HG03442 (cell line): ENCODE results near the gene AK8.

Experiments used
- ATAC-seq: cut with Tn5 transposase; IDR thresholded peaks from one replicate; pipeline ENCODE4 v1.9.1; 2021; ENCODE audit warnings: mild to moderate bottlenecking, moderate library complexity; ENCODE audit not compliant: unreplicated experiment

AK8 gene

GRCh38 chr9:132745756-132746709 lies 132.1 kb downstream of the AK8 start:
- no peak for ATAC-seq

DNA sequence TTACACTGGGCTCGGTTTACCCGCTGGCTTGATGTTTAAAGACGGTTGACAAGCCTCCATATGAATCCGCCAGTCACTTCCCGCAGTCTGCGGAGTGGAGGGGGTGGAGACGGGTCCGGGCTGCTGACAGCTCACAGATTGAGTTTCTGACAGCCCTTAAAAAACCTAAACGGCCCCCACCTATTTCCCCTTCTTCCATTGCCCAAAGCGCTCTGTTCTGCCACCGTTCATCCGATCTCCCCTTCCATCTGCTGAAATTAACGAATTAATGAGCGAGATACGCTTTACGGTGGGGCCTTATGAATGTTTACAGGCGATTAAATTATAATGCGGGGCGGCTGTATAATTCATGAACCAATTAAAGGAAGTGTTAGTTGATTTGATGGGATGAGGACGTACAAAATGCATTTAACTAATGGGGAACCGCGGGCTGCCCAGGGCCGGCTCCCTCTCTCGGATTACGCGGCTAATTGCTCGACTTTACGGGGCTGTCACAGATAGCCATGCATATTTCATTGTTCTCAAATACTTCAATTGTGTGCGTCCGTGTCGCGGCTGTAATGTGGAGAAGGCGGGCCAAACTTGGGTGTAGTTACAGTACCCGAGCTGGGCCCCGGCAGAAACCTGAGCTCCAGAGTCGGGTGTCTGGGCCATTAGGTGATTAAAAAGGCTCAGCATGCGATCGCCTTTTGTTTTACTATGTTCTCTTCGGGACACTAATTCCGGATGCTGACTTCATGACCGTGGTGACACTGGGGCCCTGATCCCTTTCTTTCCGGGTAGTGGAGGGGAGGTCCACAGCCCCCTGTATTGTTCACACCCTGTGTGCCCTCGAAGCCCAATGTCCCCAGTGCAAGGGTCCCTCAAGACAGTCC lies 133.0 kb downstream of the AK8 start:
- no peak for ATAC-seq

DNA sequence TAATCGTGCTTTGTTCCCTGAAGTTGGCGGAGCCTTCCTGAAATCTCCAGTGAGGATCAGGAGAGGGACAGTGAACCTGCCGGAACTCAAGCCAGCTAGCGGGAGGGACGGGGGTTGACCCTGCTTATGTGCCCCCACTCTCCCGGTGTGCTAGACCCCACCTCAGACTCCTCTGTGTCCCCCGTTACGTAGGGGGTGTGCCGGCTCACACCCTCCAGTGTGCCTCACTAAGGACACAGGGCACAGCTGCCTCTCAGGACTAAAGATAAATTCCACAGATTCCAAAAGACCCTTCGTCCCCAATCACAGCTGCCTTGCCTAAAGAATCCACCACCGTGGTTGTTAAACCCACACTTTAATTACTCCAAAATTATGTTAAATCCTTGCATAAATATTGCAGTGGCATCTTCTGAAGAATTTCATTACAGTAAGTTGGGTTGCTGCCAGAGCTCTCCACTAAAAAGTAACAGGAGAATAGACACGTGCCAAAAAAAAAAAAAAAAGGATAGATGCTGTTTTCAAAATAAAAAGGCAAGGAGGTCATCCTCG lies 134.1 kb downstream of the AK8 start:
- ATAC-seq = no peak

DNA sequence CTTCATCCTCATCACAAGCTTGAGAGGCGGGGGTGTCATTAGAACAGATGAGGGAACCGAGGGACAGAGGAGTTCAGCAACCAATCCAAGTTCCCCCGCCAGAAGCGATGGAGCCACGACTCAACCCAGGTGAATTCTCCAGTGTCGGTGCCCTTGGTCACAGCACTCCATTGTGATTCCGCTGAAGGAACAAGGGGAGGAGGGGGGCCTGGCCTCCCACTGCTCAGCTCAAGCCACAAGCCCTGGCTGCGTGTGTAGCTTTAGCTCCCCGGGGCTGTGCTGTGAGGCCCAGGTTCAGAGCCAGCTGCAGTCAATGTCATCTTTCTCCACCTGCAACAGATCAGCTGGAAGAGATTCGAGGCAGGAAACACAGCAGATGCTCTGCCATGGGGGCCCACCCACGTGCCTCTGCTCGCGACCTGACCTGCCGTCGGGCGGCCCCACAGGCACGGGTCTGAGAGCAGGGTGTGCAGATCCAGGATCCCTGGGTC lies 135.2 kb downstream of the AK8 start:
- ATAC-seq = no peak

DNA sequence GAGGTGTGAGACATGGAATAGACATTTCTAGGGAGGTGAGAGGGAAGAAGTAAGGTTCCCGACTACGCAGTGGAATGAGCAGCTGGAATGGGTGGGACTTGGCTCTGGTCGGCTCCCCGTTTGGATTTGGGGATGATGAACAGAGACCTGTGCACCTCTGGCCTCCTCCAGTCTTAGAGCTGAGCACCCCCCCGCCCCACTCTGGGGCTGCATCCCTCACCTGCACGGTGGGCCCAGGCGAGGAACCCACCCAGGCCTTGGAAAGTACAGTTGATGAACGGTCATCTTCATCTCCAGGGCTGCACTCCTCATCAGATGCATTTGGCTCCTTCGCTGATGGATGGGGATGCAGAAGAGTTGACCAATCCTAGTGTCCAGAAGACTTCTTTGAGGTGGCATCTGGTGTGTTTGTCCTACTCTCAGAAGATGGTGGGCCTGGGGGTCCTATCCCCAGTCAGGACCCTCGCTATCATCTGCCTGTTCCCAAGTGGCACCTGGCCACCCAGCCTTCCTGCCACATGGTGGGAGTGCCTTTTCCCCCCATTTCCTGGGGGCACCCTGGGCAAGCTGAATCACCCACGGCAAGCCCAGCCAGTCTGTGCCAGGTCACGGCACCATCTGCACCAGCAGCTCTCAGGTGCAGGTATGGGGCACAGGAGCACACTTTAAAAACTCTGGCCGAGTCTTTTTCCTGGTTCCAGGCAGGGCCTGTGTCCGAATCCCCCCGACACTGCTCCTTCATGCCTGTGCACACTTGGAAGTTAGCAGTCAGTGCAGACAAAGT lies 137.4 kb downstream of the AK8 start:
- ATAC-seq = no peak

DNA sequence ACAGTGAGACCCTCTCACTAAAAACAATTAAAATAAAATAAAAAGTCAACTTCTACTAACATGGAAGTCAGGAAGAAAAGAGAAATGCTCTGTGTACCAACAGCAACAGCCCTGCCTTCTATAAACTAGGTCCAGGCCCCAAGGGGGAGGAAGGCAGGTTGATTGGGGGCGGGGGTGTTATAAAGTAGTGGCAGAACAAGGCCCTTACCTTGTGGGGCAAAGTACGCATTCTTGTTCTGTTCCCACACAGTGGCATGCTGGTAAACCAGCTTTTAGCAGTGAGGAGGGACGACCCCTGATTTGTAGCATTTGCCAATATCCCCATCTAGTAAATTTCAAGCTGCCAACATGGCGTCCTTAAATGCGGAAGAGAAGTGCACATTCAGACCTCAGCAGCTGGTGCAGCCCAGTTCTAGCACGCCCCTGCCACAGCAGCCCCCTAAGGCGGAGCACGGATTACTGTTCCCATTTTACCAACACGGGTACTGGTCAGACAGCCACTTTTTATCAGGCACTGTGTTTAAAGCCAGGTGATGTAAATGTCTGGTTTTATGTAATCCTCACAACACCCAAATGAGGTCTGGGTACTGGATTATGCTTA lies 138.3 kb downstream of the AK8 start:
- no peak for ATAC-seq

GRCh38 chr9:132733260-132733815 lies 144.7 kb downstream of the AK8 start:
- no peak for ATAC-seq

DNA sequence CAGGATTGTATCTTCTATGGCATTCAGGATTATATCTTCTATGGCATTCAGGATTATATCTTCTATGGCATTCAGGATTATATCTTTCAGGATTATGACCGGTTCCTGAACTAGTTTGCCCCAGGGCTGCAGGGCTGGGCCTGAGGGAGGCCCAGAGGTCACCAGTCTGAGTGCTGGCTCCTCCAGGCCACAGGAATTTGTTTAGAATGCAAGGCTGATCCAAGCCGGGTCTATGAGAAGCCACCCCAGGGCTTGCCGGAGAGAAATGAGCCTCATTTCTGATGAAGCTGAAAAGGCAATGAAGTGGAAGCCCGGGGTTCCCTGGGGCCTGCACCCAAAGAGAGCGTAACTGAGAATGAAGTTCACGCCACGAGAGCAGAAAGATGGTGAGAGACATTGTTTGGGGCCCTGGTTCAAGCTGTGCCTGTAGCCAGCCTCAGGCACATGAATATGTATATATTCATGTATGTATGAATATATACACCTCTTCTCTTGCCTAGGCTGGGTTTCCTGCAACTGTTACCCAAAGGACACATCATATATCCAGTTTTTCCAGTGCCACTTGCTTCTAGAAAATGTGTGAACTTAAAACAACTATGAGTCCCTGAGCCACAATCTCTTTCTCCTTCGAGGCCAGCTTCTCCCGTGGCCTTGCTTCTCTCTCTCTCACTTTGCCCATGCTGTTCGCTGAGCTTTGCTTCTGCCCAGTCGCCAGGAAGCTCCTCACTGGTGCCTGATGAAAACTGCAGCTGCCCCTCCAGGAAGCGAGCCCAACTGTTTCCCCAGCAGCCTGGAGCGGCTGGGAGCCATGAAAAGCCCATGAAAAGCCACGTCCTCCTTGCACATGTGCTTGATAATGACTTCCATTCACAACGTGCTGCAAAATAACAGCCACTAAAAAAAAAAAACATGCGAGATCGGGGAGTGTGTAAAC lies 145.5 kb downstream of the AK8 start:
- no peak for ATAC-seq

GRCh38 chr9:132731230-132731629 lies 146.9 kb downstream of the AK8 start:
- no peak for ATAC-seq

DNA sequence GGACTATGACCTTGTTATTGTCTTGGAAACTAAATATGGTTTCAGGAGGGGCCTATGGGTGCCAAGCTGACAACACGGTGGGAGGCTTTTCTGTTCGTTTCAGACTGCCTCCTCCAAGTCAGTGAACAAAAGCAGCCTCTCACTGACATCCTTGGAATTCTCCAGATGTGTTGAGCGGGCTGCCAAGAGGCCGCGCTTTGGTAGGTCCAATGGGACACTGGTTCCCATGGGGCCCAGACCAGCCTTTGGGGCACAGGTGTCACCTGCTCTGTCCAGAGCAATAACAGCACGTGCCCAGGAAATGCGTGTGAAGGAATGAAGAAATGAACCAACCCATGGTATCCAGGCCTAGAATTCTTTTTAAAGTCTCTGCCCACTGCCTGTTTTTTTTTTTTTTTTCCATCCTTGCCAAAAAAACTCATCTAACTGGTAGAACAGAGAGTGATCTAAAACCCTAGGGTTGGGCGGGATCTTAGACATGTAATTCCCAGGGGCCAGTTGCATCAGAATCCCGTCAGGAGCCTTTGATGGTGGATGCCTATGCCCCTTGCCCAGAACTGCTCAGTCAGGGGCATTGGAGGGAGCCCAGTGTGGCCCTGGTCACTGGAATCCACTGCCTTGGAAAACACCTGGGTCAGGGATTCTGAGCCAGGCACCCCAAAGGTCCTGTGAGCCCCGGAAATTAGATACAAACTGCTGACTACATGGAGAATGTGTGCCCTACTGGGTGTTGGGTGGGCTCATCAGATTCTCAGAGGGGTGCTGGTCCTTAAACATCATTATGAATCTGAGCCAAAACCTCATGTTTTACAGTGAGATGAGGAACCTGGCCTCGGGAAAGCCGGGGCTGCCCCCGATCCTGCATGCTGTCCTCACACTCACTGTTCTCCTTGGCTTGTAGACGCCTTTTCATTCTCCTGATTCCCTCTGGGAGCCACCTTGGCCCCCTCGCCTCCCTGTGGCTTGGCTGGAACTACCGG lies 147.7 kb downstream of the AK8 start:
- ATAC-seq = no peak

GRCh38 chr9:132729235-132729890 lies 148.7 kb downstream of the AK8 start:
- ATAC-seq = no peak

GRCh38 chr9:132728497-132728896 lies 149.6 kb downstream of the AK8 start:
- no peak for ATAC-seq

- ATAC-seq = no peak
Observed at GRCh38 chr9:132728071-132728470, 150.0 kb downstream of the AK8 start.

GRCh38 chr9:132726576-132727130 lies 151.4 kb downstream of the AK8 start:
- ATAC-seq = no peak

GRCh38 chr9:132725306-132725705 lies 152.8 kb downstream of the AK8 start:
- ATAC-seq = no peak

DNA sequence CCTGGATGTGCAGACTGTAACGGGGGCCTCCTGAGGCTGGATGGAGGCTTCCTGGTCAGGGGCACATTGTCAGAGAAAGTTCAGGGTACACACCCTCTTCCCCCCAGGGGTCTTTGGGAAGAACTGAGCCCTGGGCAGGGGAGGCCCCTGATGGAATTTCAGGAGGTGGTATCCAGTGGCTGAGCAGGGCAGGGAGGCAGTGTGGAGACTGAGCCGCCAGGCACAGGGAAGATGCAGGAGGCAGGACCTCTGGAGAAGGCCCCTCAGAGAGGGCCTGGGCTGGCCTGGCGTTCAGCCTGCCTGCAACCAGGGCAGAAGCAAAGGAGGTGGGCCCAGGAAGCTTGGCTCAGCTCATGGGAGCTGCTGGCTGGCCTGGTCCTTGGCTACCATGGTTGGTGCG lies 154.3 kb downstream of the AK8 start:
- ATAC-seq = no peak

DNA sequence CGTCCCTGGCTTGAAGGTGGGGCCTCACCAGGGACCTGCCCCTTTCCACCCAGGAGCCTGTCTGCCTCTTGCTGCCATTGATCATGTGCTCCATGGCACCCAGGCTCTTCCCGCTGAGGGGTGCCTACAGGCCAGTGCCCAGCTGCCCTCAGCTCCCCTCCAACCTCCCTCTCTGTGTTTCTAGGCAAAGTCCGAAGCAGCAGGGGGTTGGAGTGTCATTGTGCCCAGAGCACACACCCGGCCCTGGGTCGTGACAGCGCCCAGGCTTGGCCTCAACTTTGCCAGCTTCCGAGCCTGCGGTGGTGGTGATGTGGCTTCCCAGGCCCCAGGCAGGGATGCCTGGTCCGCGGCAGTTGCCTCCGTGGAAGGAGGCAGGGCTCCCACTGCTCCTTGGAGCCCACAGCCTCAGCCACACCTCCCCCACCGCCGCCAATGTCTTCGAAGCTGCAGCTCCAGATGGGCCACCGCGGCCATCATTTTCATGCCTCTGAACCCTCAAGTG lies 155.5 kb downstream of the AK8 start:
- ATAC-seq = no peak
